Adrenal gland (tissue), 12 donors: ENCODE data around the gene HECTD2. TPM values are rescaled to one million over a fixed set of nuclear protein-coding genes. Genes with fewer than 3 reads are reported as not detected.
"Not testable (repeated sequence)": the region's sequence is repeated elsewhere in the genome, so short reads cannot be mapped to it uniquely, and the experiment has no call there.

ENCODE experiments used
- DNase-seq, 7 donors: peaks; one replicate each; pipeline ENCODE4 v3.0.0-alpha.2; 2019 to 2020
- H3K27ac ChIP-seq, 5 donors: fragments of 200-600 bp; sonication (generic) in 4 of 5; 1 replicate in 3 of 5; 2 replicates in 2 of 5; pipeline versions ENCODE4 v1.5.1 to v1.8.0; 2016 to 2020; ENCODE audit warnings: mild to moderate bottlenecking in 1 of 5
- H3K27me3 ChIP-seq: fragments of 200-600 bp; 2 replicates; pipeline ENCODE4 v1.8.0; 2021
- H3K36me3 ChIP-seq, 2 donors: fragments of 200-600 bp; replicated peaks in 1 of 2; 1 replicate in 1 of 2; 2 replicates in 1 of 2; pipeline versions ENCODE4 v1.5.1 to v1.8.0; 2018 to 2022
- H3K4me1 ChIP-seq, 2 donors: fragments of 200-600 bp; replicated peaks in 1 of 2; 1 replicate in 1 of 2; 2 replicates in 1 of 2; pipeline versions ENCODE4 v1.5.1 to v1.8.0; 2018 to 2021
- H3K4me3 ChIP-seq, 4 donors: fragments of 200-600 bp; sonication (generic) in 3 of 4; one replicate each; pipeline ENCODE4 v1.5.1; 2016 to 2018
- H3K9me3 ChIP-seq, 3 donors: fragments of 200-600 bp; sonication (generic) in 1 of 3; replicated peaks in 1 of 3; 1 replicate in 2 of 3; 2 replicates in 1 of 3; pipeline versions ENCODE4 v1.5.1 to v1.8.0; 2016 to 2021
- POLR2A ChIP-seq, 2 donors: fragments of 450-650 bp; IDR thresholded peaks; one replicate each; pipeline ENCODE4 v1.6.1; 2017; ENCODE audit warnings: antibody characterized with exemption in 2 of 2, mild to moderate bottlenecking in 2 of 2, moderate library complexity in 1 of 2
- whole genome bisulfite sequencing, 4 donors: extraction: QIAGEN DNeasy Blood & Tissue Kit in 2 of 4; methylation state at CpG; one replicate each; pipeline versions ENCODE4 v1.1.5 to v1.1.7; 2013 to 2017; 5-methylcytosine and 5-hydroxymethylcytosine counted together
- intact Hi-C, 2 donors: fragments of 100-400 bp; cut with DNase I; formaldehyde crosslinking; loops; one replicate each; pipeline versions ENCODE4 v1.14.1 to v1.15.0; 2022 to 2023
- polyA plus RNA-seq, 3 donors: library from polyadenylated mRNA; stranded (reverse); fragments of 200-250 nt in 2 of 3; fragments of 350-450 nt in 1 of 3; fragmentation: Illumina TruSeq in 1 of 3; extraction: RNeasy Lipid Tissue Mini Kit (QIAGEN cat#74804) in 1 of 3; gene quantifications; one replicate each; pipeline ENCODE4 v1.2.3, GENCODE V29; 2013 to 2014
- total RNA-seq, 9 donors: library from RNA; depleted of rRNA in 4 of 9; stranded (reverse); fragments of >200 nt in 4 of 9; fragments of 120-200 nt in 1 of 9; fragmentation: NEBNext Ultra II Directional in 1 of 9; extraction: Animal tissue kit (Norgen Biotek cat#: 25700) in 1 of 9; gene quantifications; one replicate each; pipeline versions ENCODE4 v1.1.0 to v1.2.4, GENCODE V29; 2013 to 2023
- TF ChIP-seq, protein P1 (sequence below), 6 experiments: fragments of 450-650 bp in 4 of 6; fragments of 200-600 bp in 2 of 6; sonication (generic) in 1 of 6; IDR thresholded peaks; 1 replicate in 5 of 6; 2 replicates in 1 of 6; pipeline versions ENCODE4 v1.5.1 to v1.8.0; 2016 to 2021; ENCODE audit warnings: antibody characterized with exemption in 6 of 6, mild to moderate bottlenecking in 2 of 6, moderate library complexity in 1 of 6
- donor health status: healthy with polysubstance abuse.
- donor health status: Bipolar disorder and iron deficiency.
- donor health status: DM: yes; HTN: yes; CAD: no.
- donor health status: DM: no; HTN: no; CAD: no.
- donor health status: DM: no; HTN: no; CAD: no.
- donor health status: DM: yes; HTN: yes; CAD: no.

Gene HECTD2
- total and polyA plus RNA-seq, 12 donors, result 5.4 to 20.3 (median 8.2) TPM

- Histone ChIP-seq H3K27ac (no peak overlapping the region), H3K9me3 (peaks cover 0 to 20% (median 7%) of the 10 kb centered on the region in 3 donors), H3K4me1 (no peaks in the 10 kb centered on the region), H3K27me3 (no peaks in the 10 kb centered on the region), H3K36me3 (no peaks in the 10 kb centered on the region), H3K4me3 (no peak overlapping the region)
- no peak for DNase-seq
- TF ChIP-seq POLR2A (IDR thresholded peaks at IDR 0.05), result no peak
- TF ChIP-seq, protein P1, sequence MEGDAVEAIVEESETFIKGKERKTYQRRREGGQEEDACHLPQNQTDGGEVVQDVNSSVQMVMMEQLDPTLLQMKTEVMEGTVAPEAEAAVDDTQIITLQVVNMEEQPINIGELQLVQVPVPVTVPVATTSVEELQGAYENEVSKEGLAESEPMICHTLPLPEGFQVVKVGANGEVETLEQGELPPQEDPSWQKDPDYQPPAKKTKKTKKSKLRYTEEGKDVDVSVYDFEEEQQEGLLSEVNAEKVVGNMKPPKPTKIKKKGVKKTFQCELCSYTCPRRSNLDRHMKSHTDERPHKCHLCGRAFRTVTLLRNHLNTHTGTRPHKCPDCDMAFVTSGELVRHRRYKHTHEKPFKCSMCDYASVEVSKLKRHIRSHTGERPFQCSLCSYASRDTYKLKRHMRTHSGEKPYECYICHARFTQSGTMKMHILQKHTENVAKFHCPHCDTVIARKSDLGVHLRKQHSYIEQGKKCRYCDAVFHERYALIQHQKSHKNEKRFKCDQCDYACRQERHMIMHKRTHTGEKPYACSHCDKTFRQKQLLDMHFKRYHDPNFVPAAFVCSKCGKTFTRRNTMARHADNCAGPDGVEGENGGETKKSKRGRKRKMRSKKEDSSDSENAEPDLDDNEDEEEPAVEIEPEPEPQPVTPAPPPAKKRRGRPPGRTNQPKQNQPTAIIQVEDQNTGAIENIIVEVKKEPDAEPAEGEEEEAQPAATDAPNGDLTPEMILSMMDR (IDR thresholded peaks at IDR 0.05), result no peak
- intact Hi-C loops, result no loop called here
These were observed 43.4 kb downstream of the HECTD2 start for GRCh38 chr10:91453535-91453934.

GRCh38 chr10:91455135-91455534 is 45.0 kb downstream of the HECTD2 start:
- H3K4me1 ChIP-seq, intact Hi-C loops, H3K36me3 ChIP-seq, H3K27me3 ChIP-seq, H3K4me3 ChIP-seq, DNase-seq, H3K27ac ChIP-seq: not testable (repeated sequence)
- WGBS, 4 donors, result 95 to 100% (median 98%) methylated on average over 1 of the region's 1 CpG
- H3K9me3 ChIP-seq, result peaks cover 0 to 20% (median 7%) of the 10 kb centered on the region in 3 donors

GRCh38 chr10:91460681-91461080 is 50.5 kb downstream of the HECTD2 start:
- intact Hi-C loops, result no loop called here
- Histone ChIP-seq H3K36me3 (peaks cover 0 to 3% of the 10 kb centered on the region in 2 donors), H3K4me1 (no peaks in the 10 kb centered on the region), H3K9me3 (no peaks in the 10 kb centered on the region), H3K4me3 (no peak overlapping the region), H3K27me3 (no peaks in the 10 kb centered on the region), H3K27ac (no peak overlapping the region)
- TF ChIP-seq POLR2A (IDR thresholded peaks at IDR 0.05), result no peak
- TF ChIP-seq, protein P1 (IDR thresholded peaks at IDR 0.05), result no peak
- WGBS, 4 donors, result 88 to 92% (median 90%) methylated on average over 3 of the region's 3 CpGs
- DNase-seq, result no peak

GRCh38 chr10:91462423-91462822 is 52.3 kb downstream of the HECTD2 start:
- intact Hi-C loops, result no loop called here

DNA sequence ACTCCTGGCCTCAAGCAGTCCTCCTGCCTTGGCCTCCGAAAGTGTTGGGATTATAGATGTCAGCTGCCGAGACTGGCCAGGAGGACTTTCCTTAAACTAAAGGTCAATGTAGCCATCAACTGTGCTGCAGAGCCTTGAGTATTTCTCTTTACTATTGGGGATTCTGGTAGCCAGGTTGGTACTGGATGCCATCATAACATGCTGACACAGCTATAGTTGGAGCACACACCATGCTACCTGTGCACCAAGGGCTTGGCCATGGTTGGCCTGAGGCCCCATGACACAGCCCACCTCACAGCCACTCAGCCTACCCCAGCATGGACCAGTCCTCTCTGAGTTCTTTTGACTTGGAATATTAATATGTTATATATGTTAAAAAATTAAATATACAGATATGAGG is 54.4 kb downstream of the HECTD2 start:
- no peak for TF ChIP-seq POLR2A (IDR thresholded peaks at IDR 0.05)
- TF ChIP-seq, protein P1 (IDR thresholded peaks at IDR 0.05), result no peak
- H3K4me3 ChIP-seq, result no peak overlapping the region
- no peak for DNase-seq
- H3K27me3 ChIP-seq, result no peaks in the 10 kb centered on the region
- H3K36me3 ChIP-seq, result peaks cover 0 to 3% of the 10 kb centered on the region in 2 donors
- WGBS, 4 donors, result 86 to 99% (median 97%) methylated on average over 1 to 2 of the region's 2 CpGs
- no peak overlapping the region for H3K27ac ChIP-seq
- no peaks in the 10 kb centered on the region for H3K9me3 ChIP-seq
- intact Hi-C loops, result no loop called here
- no peaks in the 10 kb centered on the region for H3K4me1 ChIP-seq

More at GRCh38 chr10:91462423-91462822, 52.3 kb downstream of the HECTD2 start:
- no peak for TF ChIP-seq POLR2A (IDR thresholded peaks at IDR 0.05)
- TF ChIP-seq, protein P1 (IDR thresholded peaks at IDR 0.05), result no peak
- Histone ChIP-seq H3K9me3 (no peaks in the 10 kb centered on the region), H3K4me3 (no peak overlapping the region), H3K27me3 (no peaks in the 10 kb centered on the region), H3K4me1 (no peaks in the 10 kb centered on the region), H3K27ac (no peak overlapping the region), H3K36me3 (peaks cover 0 to 3% of the 10 kb centered on the region in 2 donors)
- DNase-seq, result no peak
